Activated CD8-positive, alpha-beta T cell treated with anti-CD3 and anti-CD28 coated beads, Interleukin-2, amount 10 ng/mL, durations not matched to agents 7 days and 5 days (primary cell): ENCODE data around the gene RAPGEF1. TPM values are rescaled to one million over a fixed set of nuclear protein-coding genes. Genes with fewer than 3 reads are reported as not detected.
A peak's percentile ranks its signal among the peaks of the same experiment; 100 is the strongest.

Experiments used
- ATAC-seq: fragments of 150-1000 bp; cut with Tn5 transposase; one replicate; pipeline ENCODE4 v1.10.0; 2021; ENCODE audit warnings: moderate library complexity
- CTCF ChIA-PET: fragments of 350-600 bp; sonication (Branson Sonifier 250); formaldehyde crosslinking; loops from one replicate; lab custom pipeline; 2021; ENCODE audit warnings: antibody characterized with exemption; lab: Charles Lee
- POLR2A ChIA-PET: fragments of 350-600 bp; sonication (Branson Sonifier 250); formaldehyde crosslinking; loops from one replicate; lab custom pipeline; 2021; ENCODE audit warnings: antibody characterized with exemption; lab: Charles Lee
- DNase-seq: peaks from one replicate; pipeline ENCODE4 v3.0.0-alpha.2; 2020
- H3K27ac Mint-ChIP-seq: one replicate; pipeline ENCODE4 v1.8.0; 2021; ENCODE audit warnings: mild to moderate bottlenecking, mixed read lengths
- H3K27me3 Mint-ChIP-seq: one replicate; pipeline ENCODE4 v1.8.0; 2021; ENCODE audit warnings: low read depth, mixed read lengths
- H3K36me3 Mint-ChIP-seq: one replicate; pipeline ENCODE4 v1.8.0; 2021; ENCODE audit warnings: low read depth, mixed read lengths
- H3K4me1 Mint-ChIP-seq: one replicate; pipeline ENCODE4 v1.8.0; 2021; ENCODE audit warnings: low read depth, mixed read lengths
- H3K4me3 Mint-ChIP-seq: one replicate; pipeline ENCODE4 v1.8.0; 2021; ENCODE audit warnings: mild to moderate bottlenecking, mixed read lengths
- H3K9me3 Mint-ChIP-seq: one replicate; pipeline ENCODE4 v1.8.0; 2022; ENCODE audit warnings: mixed read lengths; ENCODE audit not compliant: insufficient read depth
- total RNA-seq, 2 experiments: library from RNA; stranded (reverse); gene quantifications; one replicate each; pipeline ENCODE4 v1.2.3, GENCODE V29; 2021

RAPGEF1 gene
- total RNA-seq, 2 experiments from 2014 or later, result 128 TPM

DNA sequence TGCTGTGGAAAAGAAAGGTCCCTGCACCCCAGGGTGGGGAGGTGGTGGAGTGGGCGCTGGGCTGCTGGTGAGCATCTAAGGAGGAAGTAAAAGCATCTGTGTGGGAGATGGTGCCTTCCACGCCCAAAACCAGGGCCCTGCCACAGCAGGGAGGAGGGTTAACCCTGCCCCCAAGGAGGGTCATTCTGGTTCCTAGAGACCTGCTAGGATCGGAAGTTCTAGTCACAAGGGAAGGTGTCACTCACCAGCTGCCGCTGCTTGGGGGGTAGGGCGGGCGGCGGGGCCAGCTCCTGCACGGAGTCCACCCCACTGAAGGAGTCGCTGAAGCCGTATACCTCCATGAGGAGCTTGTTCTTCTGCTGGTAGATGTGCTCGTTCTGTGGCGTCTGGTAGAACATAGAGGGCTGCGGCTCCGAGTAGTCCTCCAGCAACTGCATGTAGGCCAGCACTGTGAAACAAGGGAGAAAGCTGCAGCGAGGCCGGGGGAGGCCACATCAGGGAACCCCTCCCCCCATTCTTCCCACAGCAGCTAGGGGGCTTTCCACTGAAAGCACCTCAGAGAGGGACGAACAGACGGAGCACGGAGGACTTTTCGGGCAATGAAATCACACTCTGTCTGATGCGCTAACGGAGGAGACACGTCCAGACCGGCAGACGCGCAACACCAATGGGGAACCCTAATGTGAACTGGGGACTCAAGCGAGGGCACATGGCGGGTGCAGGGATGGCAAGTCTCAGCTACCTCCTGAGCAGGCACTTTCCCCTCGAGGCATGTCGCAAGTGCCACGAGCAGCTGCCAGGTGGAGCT, 118.1 kb downstream of the RAPGEF1 start:
- H3K36me3 Mint-ChIP-seq, result peaks cover 78% of the 10 kb centered on the region
- POLR2A ChIA-PET, result interaction anchor here (0.6 kb wide), 1 partner anchor 203 kb away, joined by 4 read pairs; no protein-coding TSS in a partner anchor
- H3K27me3 Mint-ChIP-seq, result no peaks in the 10 kb centered on the region
- peak overlapping the region; percentile 78 for H3K27ac Mint-ChIP-seq
- peaks cover 21% of the 10 kb centered on the region for H3K4me1 Mint-ChIP-seq
- CTCF ChIA-PET, result interaction anchor here (1.1 to 1.8 kb wide), 2 partner anchors 30 to 119 kb away, joined by 3 to 4 read pairs; no protein-coding TSS in a partner anchor
- DNase-seq (no peak), ATAC-seq (no peak)
- H3K4me3 Mint-ChIP-seq, result no peak overlapping the region
- H3K9me3 Mint-ChIP-seq, result no peaks in the 10 kb centered on the region

- Mint-ChIP-seq H3K4me1 (peaks cover 17% of the 10 kb centered on the region), H3K27me3 (no peaks in the 10 kb centered on the region), H3K36me3 (peaks cover 79% of the 10 kb centered on the region), H3K4me3 (no peak overlapping the region), H3K9me3 (no peaks in the 10 kb centered on the region), H3K27ac (peak overlapping the region; percentile 78)
- CTCF ChIA-PET, result no interaction called here
- no peak for ATAC-seq
- no peak for DNase-seq
- POLR2A ChIA-PET, result no interaction called here
Observed at GRCh38 chr9:131620764-131621520, 118.9 kb downstream of the RAPGEF1 start.

DNA sequence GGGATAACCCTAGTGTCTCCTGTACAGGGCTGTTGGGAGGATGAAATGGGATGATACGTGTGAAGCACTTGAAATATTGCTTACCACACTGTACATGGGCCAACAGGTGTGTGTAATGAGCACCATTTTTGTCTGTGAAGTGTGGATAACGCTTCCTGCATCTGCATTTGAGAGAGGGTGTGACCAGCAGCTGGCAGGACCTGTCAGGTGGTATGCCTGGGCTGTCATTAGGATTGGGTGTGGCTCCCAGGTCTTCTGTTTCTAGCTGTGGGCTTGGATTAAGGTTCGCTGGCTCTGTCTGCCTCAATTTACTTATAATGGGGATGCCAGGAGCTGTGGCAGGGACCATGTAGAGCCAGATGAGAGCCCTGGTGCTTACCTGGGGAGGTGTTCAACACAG, 120.2 kb downstream of the RAPGEF1 start:
- Mint-ChIP-seq H3K4me1 (peaks cover 14% of the 10 kb centered on the region), H3K4me3 (no peak overlapping the region), H3K9me3 (no peaks in the 10 kb centered on the region), H3K27ac (peak overlapping the region; percentile 46), H3K27me3 (no peaks in the 10 kb centered on the region), H3K36me3 (peaks cover 75% of the 10 kb centered on the region)
- ATAC-seq, result no peak
- ChIA-PET POLR2A (no interaction called here), CTCF (no interaction called here)
- DNase-seq, result no peak

DNA sequence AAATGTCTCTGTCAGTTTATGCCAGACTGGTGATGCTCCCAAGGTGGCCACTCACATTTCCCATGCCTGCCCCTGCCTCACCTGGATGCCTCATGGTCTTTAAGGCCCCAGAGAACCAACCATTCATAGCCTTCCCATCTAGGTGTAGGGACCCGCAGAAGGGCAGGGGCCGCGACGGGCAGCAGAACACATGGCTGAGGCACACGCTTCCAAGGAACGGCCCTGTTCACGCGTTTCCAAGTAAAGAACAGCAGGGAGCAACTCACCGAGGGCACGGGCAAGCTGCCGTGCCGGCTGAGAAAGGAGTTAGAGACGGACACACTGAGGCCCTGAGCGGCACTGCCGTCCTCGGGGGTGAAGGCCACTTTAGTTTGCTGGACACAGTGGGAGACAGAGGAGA, 121.1 kb downstream of the RAPGEF1 start:
- Mint-ChIP-seq H3K36me3 (peaks cover 67% of the 10 kb centered on the region), H3K27me3 (no peaks in the 10 kb centered on the region), H3K9me3 (no peaks in the 10 kb centered on the region), H3K27ac (no peak overlapping the region), H3K4me1 (peaks cover 14% of the 10 kb centered on the region), H3K4me3 (no peak overlapping the region)
- ChIA-PET POLR2A (no interaction called here), CTCF (no interaction called here)
- ATAC-seq (no peak), DNase-seq (no peak)

GRCh38 chr9:131618071-131618479, 121.8 kb downstream of the RAPGEF1 start:
- peaks cover 14% of the 10 kb centered on the region for H3K4me1 Mint-ChIP-seq
- peaks cover 68% of the 10 kb centered on the region for H3K36me3 Mint-ChIP-seq
- peak overlapping the region; percentile 35 for H3K27ac Mint-ChIP-seq
- CTCF ChIA-PET, result no interaction called here
- H3K27me3 Mint-ChIP-seq, result no peaks in the 10 kb centered on the region
- no peaks in the 10 kb centered on the region for H3K9me3 Mint-ChIP-seq
- no peak overlapping the region for H3K4me3 Mint-ChIP-seq
- DNase-seq (no peak), ATAC-seq (no peak)
- POLR2A ChIA-PET, result no interaction called here

DNA sequence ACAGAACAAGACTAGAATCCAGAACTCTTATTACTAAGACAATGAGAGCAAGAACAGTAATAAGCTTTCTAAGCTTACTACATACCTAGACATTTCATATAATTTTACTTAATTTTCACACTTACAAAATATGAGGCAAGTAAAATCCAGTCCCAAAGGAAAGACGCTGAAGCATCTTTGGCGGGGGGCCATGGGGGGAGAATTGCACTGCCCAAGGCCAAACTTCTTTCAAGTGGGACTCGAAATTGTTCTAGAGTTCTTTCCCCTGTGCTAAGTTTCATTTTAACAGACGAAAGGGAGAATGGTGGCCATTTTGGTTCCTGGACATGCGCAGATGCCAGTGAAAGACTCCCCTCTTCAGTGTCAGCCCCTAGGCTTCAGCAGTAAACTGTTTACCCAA, 122.3 kb downstream of the RAPGEF1 start:
- DNase-seq (no peak), ATAC-seq (no peak)
- Mint-ChIP-seq H3K4me1 (peaks cover 14% of the 10 kb centered on the region), H3K36me3 (peaks cover 70% of the 10 kb centered on the region), H3K27ac (no peak overlapping the region), H3K9me3 (no peaks in the 10 kb centered on the region), H3K27me3 (no peaks in the 10 kb centered on the region), H3K4me3 (no peak overlapping the region)
- ChIA-PET CTCF (interaction anchor here (1.1 kb wide), 1 partner anchor 91 kb away, joined by 4 read pairs; no protein-coding TSS in a partner anchor), POLR2A (no interaction called here)

DNA sequence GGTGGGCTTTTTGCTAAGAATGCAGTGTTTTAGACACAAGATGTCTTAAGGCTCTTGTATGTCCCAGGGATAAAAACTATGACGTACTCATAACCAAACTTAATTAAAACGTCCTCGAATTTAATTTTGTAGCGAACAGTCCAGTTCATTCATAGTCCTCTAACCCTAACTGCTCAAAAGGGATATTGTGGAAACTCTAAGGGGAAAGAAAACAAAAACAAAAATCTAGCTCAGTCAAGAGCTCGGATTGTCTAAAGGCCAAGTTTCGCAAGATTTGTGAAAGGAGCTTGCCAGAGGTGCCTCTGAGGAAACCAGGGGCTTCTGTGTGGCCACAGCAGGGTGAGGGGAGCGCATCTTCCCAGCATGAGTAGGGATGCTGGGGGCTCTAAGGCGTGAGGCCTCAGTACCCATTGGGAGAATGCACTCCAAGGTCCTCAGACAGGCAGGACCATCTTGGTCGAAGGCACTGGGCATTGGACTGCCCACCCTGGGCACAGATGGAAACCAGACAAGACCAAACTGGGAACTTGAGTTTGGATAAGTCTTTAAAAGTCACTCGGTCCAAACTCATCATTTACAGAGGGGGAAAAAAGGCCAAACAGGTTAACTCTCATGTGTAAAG, 122.8 kb downstream of the RAPGEF1 start:
- no peak overlapping the region for H3K4me3 Mint-ChIP-seq
- ChIA-PET CTCF (interaction anchor here (1.1 kb wide), 1 partner anchor 91 kb away, joined by 4 read pairs; no protein-coding TSS in a partner anchor), POLR2A (no interaction called here)
- H3K4me1 Mint-ChIP-seq, result peaks cover 10% of the 10 kb centered on the region
- H3K36me3 Mint-ChIP-seq, result peaks cover 70% of the 10 kb centered on the region
- DNase-seq (no peak), ATAC-seq (no peak)
- H3K27me3 Mint-ChIP-seq, result no peaks in the 10 kb centered on the region
- H3K27ac Mint-ChIP-seq, result no peak overlapping the region
- H3K9me3 Mint-ChIP-seq, result no peaks in the 10 kb centered on the region

DNA sequence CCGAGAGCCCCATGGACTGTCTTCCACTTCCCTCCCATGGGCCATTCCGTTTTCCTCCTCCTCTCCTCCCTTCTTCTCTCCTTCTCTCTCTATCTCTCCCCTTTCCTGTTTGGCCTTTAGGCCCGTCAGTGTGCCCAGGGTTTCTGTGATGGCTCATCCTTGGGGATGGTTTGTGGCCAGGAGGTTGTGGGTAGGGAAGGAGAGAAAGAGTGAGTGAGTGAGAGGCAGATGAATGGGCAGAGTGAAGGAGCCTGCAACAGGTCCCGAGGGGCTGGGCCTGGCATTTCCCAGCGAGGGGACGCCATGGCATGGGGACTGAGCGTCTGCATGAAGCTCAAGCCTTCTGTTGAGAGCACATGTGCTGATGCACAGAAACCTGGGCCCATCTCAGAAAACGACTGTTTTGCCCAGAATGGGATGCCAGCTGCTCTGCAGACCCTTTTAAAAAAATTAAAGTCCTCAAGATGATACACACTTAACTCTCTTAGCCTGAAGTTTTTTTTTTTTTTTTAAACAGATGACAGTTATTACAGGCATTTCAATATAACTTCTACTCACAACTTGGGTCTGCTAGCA, 125.4 kb downstream of the RAPGEF1 start:
- H3K27me3 Mint-ChIP-seq, result no peaks in the 10 kb centered on the region
- no peak overlapping the region for H3K27ac Mint-ChIP-seq
- ATAC-seq (no peak), DNase-seq (no peak)
- POLR2A ChIA-PET, result no interaction called here
- no peak overlapping the region for H3K4me3 Mint-ChIP-seq
- peaks cover 60% of the 10 kb centered on the region for H3K36me3 Mint-ChIP-seq
- no peaks in the 10 kb centered on the region for H3K9me3 Mint-ChIP-seq
- CTCF ChIA-PET, result no interaction called here
- H3K4me1 Mint-ChIP-seq, result peaks cover 3% of the 10 kb centered on the region

DNA sequence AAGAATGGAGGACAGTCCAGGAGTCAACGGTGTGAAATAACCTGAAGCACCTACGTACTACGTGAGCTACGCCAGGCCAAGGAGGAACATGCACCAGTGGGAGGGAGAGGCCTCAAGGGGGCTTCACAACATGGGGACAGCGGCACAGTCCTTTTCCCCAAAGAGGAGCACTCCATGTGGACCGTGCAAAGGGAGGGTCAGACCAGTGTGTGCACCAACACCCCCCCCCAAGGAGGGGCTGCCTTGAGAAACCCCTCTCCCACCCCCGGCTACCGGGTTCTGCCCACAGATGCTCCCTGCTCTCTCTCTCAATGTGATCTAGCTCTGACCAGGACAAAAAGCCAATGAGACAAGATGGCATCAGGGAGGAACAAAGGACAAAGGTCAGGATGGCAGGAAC, 126.0 kb downstream of the RAPGEF1 start:
- peaks cover 3% of the 10 kb centered on the region for H3K4me1 Mint-ChIP-seq
- H3K9me3 Mint-ChIP-seq, result no peaks in the 10 kb centered on the region
- ATAC-seq, result no peak
- no peak overlapping the region for H3K27ac Mint-ChIP-seq
- no peak overlapping the region for H3K4me3 Mint-ChIP-seq
- ChIA-PET CTCF (no interaction called here), POLR2A (no interaction called here)
- peaks cover 57% of the 10 kb centered on the region for H3K36me3 Mint-ChIP-seq
- DNase-seq, result no peak
- no peaks in the 10 kb centered on the region for H3K27me3 Mint-ChIP-seq

- POLR2A ChIA-PET, result no interaction called here
- H3K27ac Mint-ChIP-seq, result peak overlapping the region; percentile 41
- no peak for ATAC-seq
- peaks cover 49% of the 10 kb centered on the region for H3K36me3 Mint-ChIP-seq
- peaks cover 3% of the 10 kb centered on the region for H3K4me1 Mint-ChIP-seq
- H3K4me3 Mint-ChIP-seq, result no peak overlapping the region
- no peak for DNase-seq
- CTCF ChIA-PET, result interaction anchor here (1.7 kb wide), 1 partner anchor 19 kb away, joined by 3 read pairs; no protein-coding TSS in a partner anchor
- H3K27me3 Mint-ChIP-seq, result no peaks in the 10 kb centered on the region
- no peaks in the 10 kb centered on the region for H3K9me3 Mint-ChIP-seq
Observed at GRCh38 chr9:131612851-131613250, 127.0 kb downstream of the RAPGEF1 start.

GRCh38 chr9:131611586-131612315, 128.1 kb downstream of the RAPGEF1 start:
- Mint-ChIP-seq H3K4me3 (no peak overlapping the region), H3K4me1 (peaks cover 3% of the 10 kb centered on the region), H3K9me3 (no peaks in the 10 kb centered on the region), H3K36me3 (peaks cover 41% of the 10 kb centered on the region), H3K27ac (no peak overlapping the region), H3K27me3 (no peaks in the 10 kb centered on the region)
- DNase-seq (no peak), ATAC-seq (no peak)
- CTCF ChIA-PET, result interaction anchor here (1.2 to 1.7 kb wide), 2 partner anchors 18 to 129 kb away, joined by 3 to 4 read pairs; no protein-coding TSS in a partner anchor
- POLR2A ChIA-PET, result interaction anchor here (0.9 kb wide), 1 partner anchor 12 kb away, joined by 3 read pairs; no protein-coding TSS in a partner anchor
